Fibroblast of skin of right biceps (primary cell): ENCODE measurements around the gene NRG3.

ENCODE experiments used
- DNase-seq: peaks from one replicate; pipeline ENCODE4 v3.0.0-alpha.2; 2013

Gene NRG3

GRCh38 chr10:82867056-82867455 lies 992.1 kb downstream of the NRG3 start:
- no peak for DNase-seq

DNA sequence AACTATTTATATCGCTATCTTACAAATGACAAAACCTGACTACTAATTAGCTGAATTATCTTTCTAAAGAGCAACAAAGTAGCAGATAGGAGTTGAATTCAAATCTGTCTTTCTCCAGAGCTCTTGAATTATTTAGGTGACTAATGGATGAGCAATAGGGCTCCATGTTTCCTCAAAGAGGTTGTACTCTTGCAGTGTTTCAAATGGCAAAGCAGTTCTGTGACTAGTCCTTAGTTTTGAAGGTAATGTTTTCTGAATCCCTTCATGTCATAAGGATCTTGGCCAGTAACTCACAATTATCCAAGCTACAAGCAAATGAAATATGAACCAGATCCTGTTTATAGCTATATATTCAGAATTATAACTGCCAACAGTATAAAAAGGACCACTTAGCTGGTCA lies 999.7 kb downstream of the NRG3 start:
- DNase-seq = peak; percentile 22

DNA sequence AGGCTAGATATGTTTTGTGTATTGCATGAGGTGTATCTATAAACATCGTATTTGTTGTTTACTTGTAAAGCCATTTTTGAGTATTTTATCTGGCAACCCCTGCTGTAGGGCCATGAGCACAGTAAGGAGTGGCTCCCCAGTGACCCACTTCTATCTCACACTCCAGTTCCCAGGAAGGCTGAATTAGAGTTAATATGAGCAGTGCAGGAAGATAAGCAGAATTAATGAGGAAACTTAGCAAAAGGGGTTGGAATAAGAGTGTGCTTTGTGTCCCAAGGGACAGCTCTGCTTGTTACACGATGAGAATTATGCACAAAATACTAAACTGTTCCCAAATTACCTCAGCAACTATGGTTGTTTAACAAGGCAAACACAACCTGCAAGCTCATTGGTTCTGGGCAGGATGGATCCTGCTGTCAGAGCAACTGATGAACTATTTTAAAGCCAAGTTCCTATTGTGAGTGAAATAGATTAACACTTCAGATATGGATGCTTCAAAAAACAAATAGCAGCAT lies 1005.8 kb downstream of the NRG3 start:
- no peak for DNase-seq

GRCh38 chr10:82882722-82883121 lies 1007.7 kb downstream of the NRG3 start:
- no peak for DNase-seq

DNA sequence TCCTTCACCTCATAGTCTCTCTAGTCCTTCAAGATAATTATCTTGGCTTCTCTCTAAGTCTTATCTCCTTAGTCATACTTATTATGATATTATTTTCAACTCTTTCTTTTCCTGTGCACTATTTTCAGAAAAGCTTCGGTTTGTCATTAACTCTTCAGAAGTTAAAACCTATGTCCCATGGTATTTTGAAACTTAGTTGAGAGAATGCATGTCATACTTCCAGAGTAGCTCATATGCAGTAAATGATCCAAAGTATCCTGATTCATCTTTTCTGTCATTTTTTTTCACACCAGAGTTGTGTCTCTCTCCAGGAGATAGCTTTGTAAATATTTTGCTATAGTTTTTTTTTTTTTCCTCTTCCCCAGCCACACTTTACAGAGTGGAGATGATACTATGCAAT lies 1008.6 kb downstream of the NRG3 start:
- DNase-seq = peak; percentile 62

DNA sequence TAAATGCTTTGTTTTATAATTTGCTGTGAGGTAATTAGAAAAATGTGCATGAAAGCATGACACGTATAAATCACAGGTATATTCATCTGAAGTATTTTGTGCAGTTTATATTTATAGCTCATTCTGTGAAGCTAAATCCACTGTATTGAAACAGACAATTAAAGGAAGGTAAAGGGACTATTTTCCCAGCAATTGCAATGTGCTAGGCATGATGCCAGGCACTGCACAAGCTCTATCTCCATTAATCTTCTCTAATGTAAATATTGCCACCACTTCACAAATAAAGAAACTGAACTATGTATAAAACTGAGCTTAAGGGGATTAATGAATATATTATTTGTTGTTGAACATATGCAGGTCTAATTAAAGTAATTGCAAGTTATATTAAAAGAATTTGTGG lies 1012.5 kb downstream of the NRG3 start:
- no peak for DNase-seq

GRCh38 chr10:82888809-82889455 lies 1013.9 kb downstream of the NRG3 start:
- no peak for DNase-seq

GRCh38 chr10:82889728-82890127 lies 1014.7 kb downstream of the NRG3 start:
- no peak for DNase-seq

GRCh38 chr10:82890573-82890972 lies 1015.6 kb downstream of the NRG3 start:
- no peak for DNase-seq

DNA sequence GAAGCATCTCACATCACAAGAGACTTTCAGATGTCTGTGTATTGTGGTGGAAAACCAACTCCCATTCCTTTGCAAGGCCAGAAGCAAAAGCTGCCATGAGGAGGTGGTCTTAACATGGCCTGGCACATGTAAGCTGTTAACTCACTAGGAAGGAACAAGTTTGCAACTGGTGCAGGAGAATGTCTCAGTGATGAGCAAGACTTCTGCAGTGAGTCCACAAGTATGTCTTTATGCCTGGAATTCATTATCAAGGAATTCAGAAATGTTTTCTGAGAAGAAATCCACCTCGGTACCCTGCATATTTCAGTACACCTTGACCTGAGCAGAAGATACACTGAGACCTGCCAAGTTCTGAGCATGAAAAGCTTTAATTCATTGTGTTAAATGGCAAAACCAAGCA lies 1033.1 kb downstream of the NRG3 start:
- peak; percentile 7 for DNase-seq

GRCh38 chr10:82908751-82909150 lies 1033.8 kb downstream of the NRG3 start:
- no peak for DNase-seq

DNA sequence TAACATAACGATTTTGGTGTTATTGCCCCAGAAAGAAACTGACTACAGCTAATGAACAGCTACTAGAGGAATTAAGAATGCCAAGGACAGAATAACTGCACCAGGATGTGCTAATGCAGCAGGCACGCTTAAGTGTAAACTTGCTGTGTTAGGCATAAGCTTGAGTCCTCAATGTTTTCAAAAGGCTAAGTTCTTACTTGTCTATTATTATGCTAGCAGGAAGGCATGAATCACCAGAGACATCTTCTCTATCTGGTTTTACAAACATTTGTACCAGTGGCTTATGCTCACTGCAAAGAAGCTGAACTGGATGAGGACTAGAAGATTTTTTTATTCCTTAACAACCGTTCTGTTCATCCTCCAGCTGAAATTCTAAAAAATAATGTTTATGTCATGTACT lies 1035.3 kb downstream of the NRG3 start:
- DNase-seq = no peak

DNA sequence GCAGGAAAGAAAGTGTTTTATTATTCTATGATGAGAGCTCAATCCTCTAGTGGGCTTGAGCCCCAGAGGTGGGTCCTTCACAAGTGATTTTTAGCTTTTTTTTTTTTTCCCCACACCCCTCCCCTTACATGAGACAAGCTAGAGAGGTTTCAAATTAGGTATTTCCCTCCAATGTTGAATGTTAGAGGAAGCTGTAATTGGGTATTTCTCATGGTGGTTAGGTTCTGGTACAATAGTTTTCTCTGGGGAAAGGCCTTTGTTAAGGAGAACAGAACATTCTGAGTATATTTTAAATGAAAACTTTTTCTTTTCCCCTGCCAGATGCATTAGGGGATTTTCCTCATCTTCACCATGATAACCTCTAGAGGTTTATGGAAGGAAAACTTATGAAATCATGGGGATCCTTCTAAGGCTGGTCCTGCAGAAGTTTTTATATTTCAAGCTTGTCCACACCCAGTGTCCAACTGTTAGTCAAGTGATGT lies 1039.7 kb downstream of the NRG3 start:
- no peak for DNase-seq

GRCh38 chr10:82916941-82917340 lies 1041.9 kb downstream of the NRG3 start:
- DNase-seq = no peak

- DNase-seq = no peak
These were observed 1043.0 kb downstream of the NRG3 start for GRCh38 chr10:82918022-82918421.

- DNase-seq = no peak
These were observed 1047.1 kb downstream of the NRG3 start for GRCh38 chr10:82922046-82922445.

- DNase-seq = peak; percentile 40
These were observed 1047.8 kb downstream of the NRG3 start for GRCh38 chr10:82922755-82923154.

GRCh38 chr10:82924711-82925110 lies 1049.7 kb downstream of the NRG3 start:
- DNase-seq = no peak

DNA sequence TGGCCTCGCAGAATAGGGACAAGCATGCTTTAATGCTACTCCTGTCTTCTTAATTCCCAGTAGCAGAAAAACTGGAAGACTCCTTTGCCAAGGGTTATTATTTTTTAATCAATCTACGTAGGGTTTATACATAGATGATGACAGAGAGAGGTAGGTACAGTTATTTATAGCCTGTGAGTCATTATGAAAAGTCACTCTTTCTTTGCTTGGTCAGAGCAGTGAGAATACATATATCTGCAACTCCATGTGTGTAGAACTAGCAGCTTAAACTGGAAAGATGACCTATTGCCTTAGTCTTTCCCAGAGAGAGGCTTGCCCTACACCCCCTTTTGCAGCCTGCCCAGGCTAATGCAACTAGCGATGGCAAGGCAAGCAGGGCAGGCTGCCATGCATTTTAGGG lies 1050.6 kb downstream of the NRG3 start:
- peak; percentile 32 for DNase-seq

DNA sequence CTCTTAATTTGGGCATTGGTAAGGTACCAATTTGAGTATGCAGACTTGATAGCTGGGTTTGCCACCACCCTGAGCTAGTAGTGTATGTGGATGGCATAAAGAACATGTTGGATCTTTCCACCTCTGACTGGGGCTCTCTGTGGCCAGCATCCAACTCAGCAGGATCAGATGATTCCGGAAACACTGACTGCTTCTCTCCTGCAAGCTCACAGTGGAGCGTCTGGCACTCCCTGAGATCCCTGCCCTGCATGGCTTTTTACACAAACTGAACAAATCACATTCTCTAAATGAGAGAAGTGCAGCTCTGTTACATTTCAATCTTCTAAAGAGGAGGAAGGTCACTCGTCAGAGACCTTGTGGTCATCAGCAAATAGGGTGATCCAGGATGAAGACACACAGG lies 1057.5 kb downstream of the NRG3 start:
- no peak for DNase-seq

DNA sequence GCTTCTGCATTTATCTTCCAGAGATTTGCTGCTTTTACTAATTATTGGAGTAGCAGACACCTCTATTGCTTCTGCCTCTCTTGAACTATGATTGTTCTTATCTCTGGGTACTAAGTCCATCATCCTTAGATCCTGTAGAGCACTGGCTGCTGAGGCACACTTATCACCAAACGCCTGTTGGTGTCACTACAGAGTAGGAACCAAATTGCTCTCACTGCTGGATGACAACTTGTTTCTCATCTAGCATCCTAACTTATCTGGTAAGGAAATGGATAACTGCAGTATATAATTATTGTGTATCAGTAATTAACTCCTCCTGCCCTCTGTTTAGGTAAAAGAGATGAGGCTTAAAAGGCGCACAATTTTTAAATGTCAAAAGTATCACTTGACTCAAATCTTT lies 1059.4 kb downstream of the NRG3 start:
- DNase-seq = no peak

- no peak for DNase-seq
These were observed 1060.0 kb downstream of the NRG3 start for GRCh38 chr10:82934947-82935346.

DNA sequence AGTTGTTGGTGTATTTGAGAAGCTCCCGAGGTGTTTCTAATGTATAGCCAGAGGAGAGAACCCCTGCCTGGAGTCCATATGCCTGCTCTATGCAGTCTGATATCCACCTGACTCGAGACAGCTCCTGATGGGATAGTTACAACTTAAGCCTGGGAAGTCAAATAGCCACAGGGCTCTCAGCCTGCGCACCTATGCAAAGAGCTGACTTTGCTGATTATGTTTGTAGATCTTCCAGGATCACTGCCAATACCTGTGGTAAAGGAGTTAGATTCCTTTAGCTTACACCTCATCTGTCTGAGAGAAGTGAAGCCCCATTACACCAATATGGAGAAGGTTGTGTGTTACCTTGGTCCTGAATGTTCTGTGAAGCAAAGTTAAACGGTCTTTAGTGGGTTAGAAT lies 1063.3 kb downstream of the NRG3 start:
- no peak for DNase-seq

GRCh38 chr10:82942286-82943099 lies 1067.5 kb downstream of the NRG3 start:
- peak; percentile 54 for DNase-seq
